Stimulated activated CD8-positive, alpha-beta memory T cell treated with anti-CD3 and anti-CD28 coated beads, Interleukin-4, amount 100 ng/mL, for 1 hour (primary cell): ENCODE measurements around the gene HLF.

Experiments used
- DNase-seq, 2 donors: peaks; one replicate each; pipeline ENCODE4 v3.0.0-alpha.2; 2020; ENCODE audit warnings: low read depth in 2 of 2, low spot score in 1 of 2

HLF gene

GRCh38 chr17:55254375-55254774, 10.4 kb upstream of the HLF start:
- DNase-seq, result no peak

GRCh38 chr17:55258578-55259135, 6.1 kb upstream of the HLF start:
- DNase-seq, result no peak

- no peak for DNase-seq
Observed at GRCh38 chr17:55259684-55260111, 5.1 kb upstream of the HLF start.

GRCh38 chr17:55261311-55261710, 3.4 kb upstream of the HLF start:
- no peak for DNase-seq

- no peak for DNase-seq
Observed at GRCh38 chr17:55263569-55264277, 1.0 kb upstream of the HLF start.

- no peak for DNase-seq
Observed at GRCh38 chr17:55264278-55264644, 499 bp upstream of the HLF start.

- no peak for DNase-seq
Observed at GRCh38 chr17:55265311-55266021, 706 bp downstream of the HLF start.

GRCh38 chr17:55266051-55266957, 1.5 kb downstream of the HLF start:
- DNase-seq, result no peak

GRCh38 chr17:55266958-55267688, 2.4 kb downstream of the HLF start:
- no peak for DNase-seq

GRCh38 chr17:55267777-55268648, 3.3 kb downstream of the HLF start:
- DNase-seq, result no peak

GRCh38 chr17:55268649-55269480, 4.1 kb downstream of the HLF start:
- no peak for DNase-seq

- DNase-seq, result no peak
Observed at GRCh38 chr17:55269894-55270293, 5.1 kb downstream of the HLF start.

GRCh38 chr17:55271223-55271571, 6.4 kb downstream of the HLF start:
- DNase-seq, result no peak

- DNase-seq, result no peak
Observed at GRCh38 chr17:55271958-55272710, 7.4 kb downstream of the HLF start.

- DNase-seq, result no peak
Observed at GRCh38 chr17:55272711-55273578, 8.2 kb downstream of the HLF start.

- DNase-seq, result no peak
Observed at GRCh38 chr17:55273579-55274354, 9.0 kb downstream of the HLF start.
